ENCODE measurements around the gene GRK6. TPM values are rescaled to one million over a fixed set of nuclear protein-coding genes. Genes with fewer than 3 reads are reported as not detected.

Gene GRK6
- total RNA-seq, 6 donors from 2014 or later, result 26.8 to 85.9 (median 56.6) TPM

DNA sequence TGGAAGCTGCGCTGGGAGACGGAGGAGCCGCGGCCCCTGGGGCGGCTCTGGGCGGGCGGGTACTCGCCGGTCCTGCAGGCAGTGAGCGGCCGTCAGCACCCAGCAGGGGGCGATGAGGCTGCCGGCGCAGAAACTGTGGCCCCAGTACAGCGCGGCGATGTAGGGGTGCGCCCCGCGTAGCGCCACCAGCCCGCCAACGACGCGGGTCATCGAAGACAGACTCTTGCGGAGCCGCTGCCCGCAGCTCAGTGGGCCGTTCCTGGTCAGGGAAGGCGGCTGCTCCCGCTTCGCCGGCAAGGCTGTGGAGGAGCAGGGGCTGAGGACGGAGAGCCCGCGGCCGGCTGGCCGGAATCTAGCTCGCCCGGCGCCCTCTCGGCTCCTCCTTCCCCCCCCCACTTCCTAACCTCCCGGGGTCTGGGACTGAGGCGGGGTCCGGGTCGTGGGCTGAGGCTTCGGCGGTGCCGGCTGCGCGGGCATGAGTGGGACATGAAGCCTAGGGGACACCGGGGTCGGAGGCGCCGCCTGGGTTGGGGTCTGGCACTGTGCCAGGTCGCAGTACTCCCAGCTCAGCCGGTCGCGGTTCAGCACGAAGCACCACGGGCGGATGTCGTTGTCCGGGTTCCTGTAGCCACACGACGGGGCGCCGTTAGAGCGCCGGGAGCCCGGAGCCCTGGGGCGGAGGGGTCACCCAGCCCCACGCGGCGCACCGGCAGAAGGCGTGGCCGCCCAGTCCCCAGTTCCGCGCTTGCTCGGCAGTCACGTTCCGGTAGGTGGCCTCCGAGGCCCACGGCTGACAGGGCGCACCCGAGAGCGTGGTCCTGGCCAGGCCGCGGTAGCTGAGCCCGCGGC is 22.5 kb upstream of the GRK6 start:
- peaks cover 35 to 51% (median 44%) of the 10 kb centered on the region in 4 donors for H3K4me1 ChIP-seq
- peaks cover 2 to 49% (median 30%) of the 10 kb centered on the region in 4 donors for H3K27me3 ChIP-seq
- peak overlapping the region in 2 of 4 donors; percentile 26 to 59 for H3K27ac ChIP-seq
- peak; percentile 53 to 96 (median 92) for TF ChIP-seq CTCF (IDR thresholded peaks at IDR 0.05)
- TF ChIP-seq POLR2AphosphoS5 (IDR thresholded peaks at IDR 0.05), result peak; percentile 7 to 64
- no peak for TF ChIP-seq EP300 (IDR thresholded peaks at IDR 0.05)
- peak in 1 of 4 donors; percentile 16 for TF ChIP-seq POLR2A (IDR thresholded peaks at IDR 0.05)
- no peaks in the 10 kb centered on the region for H3K9me3 ChIP-seq
- ATAC-seq (ENCODE audit: low FRiP score in 2 of 2) (peak; percentile 90 to 93), DNase-seq (peak; percentile 92 to 95)
- H3K36me3 ChIP-seq, result no peaks in the 10 kb centered on the region
- H3K4me3 ChIP-seq, result peak overlapping the region; percentile 47 to 65 (median 54)
- WGBS, 2 donors, result 0 to 1% methylated on average over 15 to 66 of the region's 93 CpGs

DNA sequence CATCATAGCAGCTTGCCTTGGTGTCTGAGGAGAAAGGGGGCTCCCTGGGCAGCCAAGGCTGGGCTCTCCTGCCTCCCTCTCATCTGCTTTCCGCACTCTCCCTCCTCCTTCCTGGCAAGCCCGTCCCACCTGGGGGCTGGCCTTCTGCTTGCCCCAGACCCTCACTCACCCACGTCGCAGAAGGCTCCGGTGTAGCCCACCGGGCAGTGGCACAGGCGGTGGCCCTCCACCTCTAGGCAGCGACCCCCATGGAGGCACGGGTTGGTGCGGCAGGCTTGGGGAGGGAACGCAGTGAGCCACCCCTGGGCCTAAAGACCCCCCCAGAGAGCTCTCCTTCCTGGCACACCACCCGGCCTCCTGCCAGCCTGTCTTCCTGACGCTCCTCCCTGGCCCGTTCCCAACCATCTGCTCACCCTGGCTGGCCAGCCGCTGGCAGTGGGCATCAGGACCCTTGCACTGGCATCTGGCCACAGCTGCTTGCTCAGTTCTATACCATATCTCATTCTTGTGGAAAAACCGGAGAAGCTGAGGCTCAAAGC is 21.8 kb upstream of the GRK6 start:
- Histone ChIP-seq H3K36me3 (no peaks in the 10 kb centered on the region), H3K27ac (peak overlapping the region in 2 of 4 donors; percentile 23 to 59), H3K27me3 (peaks cover 2 to 43% (median 27%) of the 10 kb centered on the region in 4 donors), H3K9me3 (no peaks in the 10 kb centered on the region), H3K4me1 (peaks cover 35 to 50% (median 43%) of the 10 kb centered on the region in 4 donors), H3K4me3 (peak overlapping the region in 3 of 4 donors; percentile 47 to 65 (median 58))
- DNase-seq (no peak), ATAC-seq (ENCODE audit: low FRiP score in 2 of 2) (no peak)
- WGBS, 2 donors, result 44 to 47% methylated on average over 3 to 16 of the region's 16 CpGs
- TF ChIP-seq CTCF (IDR thresholded peaks at IDR 0.05), result no peak
- no peak for TF ChIP-seq POLR2AphosphoS5 (IDR thresholded peaks at IDR 0.05)
- no peak for TF ChIP-seq EP300 (IDR thresholded peaks at IDR 0.05)
- no peak for TF ChIP-seq POLR2A (IDR thresholded peaks at IDR 0.05)

DNA sequence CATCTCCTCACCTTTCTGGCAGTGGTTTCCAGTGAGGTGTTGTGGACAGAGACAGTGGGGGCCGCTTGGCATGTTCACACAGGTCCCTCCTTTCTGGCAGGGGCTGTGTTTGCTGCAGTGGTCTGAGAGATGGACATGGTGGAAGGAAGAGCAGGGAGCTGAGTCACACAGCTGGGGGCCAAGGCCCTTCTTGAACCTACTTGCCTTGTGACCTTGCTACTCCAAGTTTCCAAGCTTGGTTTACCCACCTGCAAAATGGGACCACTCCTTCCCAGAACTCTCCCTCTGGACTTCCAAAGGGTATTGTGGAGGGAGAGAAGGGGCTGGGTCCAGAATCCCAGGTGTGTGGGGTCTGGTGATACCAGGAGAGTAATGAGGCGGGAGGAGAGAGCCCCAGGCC is 21.2 kb upstream of the GRK6 start:
- Histone ChIP-seq H3K4me3 (no peak overlapping the region), H3K4me1 (peaks cover 31 to 44% (median 39%) of the 10 kb centered on the region in 4 donors), H3K27ac (peak overlapping the region in 1 of 4 donors; percentile 62), H3K27me3 (peaks cover 2 to 37% (median 24%) of the 10 kb centered on the region in 4 donors), H3K9me3 (no peaks in the 10 kb centered on the region), H3K36me3 (no peaks in the 10 kb centered on the region)
- ATAC-seq (ENCODE audit: low FRiP score in 2 of 2) (no peak), DNase-seq (no peak)
- no peak for TF ChIP-seq POLR2AphosphoS5 (IDR thresholded peaks at IDR 0.05)
- WGBS, 2 donors, result 56 to 88% methylated on average over 2 of the region's 2 CpGs

DNA sequence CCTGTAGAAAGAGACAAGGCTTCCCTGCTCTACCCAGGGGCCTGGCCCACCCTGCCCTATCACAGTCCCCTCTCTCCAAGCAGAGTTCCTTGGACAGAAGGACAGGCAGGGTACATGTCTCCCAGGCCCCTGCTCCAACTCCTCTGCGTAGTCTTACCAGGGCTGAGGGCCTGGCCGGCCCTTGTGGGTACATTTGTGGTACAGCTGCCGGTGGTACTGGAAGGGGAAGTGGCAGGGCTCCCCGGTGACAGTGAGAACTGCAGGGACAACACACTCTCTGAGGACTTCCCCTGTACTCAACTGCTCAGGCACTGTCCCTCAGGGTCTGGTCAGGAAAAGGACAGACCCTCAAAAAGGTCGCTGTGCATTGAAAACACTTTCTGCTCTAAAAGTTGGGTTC is 20.7 kb upstream of the GRK6 start:
- Histone ChIP-seq H3K36me3 (no peaks in the 10 kb centered on the region), H3K4me3 (no peak overlapping the region), H3K9me3 (no peaks in the 10 kb centered on the region), H3K4me1 (peaks cover 31 to 42% (median 36%) of the 10 kb centered on the region in 4 donors), H3K27ac (peak overlapping the region in 1 of 4 donors; percentile 62), H3K27me3 (peaks cover 2 to 32% (median 20%) of the 10 kb centered on the region in 4 donors)
- DNase-seq, result peak in 1 of 2 donors; percentile 85
- peak in 1 of 2 donors; percentile 30 for ATAC-seq (ENCODE audit: low FRiP score in 2 of 2)
- 68% methylated on average over 3 to 5 of the region's 5 CpGs for WGBS, 2 donors
- TF ChIP-seq EP300 (IDR thresholded peaks at IDR 0.05) (no peak), CTCF (IDR thresholded peaks at IDR 0.05) (peak in 2 of 6 experiments; percentile 13 to 59)

DNA sequence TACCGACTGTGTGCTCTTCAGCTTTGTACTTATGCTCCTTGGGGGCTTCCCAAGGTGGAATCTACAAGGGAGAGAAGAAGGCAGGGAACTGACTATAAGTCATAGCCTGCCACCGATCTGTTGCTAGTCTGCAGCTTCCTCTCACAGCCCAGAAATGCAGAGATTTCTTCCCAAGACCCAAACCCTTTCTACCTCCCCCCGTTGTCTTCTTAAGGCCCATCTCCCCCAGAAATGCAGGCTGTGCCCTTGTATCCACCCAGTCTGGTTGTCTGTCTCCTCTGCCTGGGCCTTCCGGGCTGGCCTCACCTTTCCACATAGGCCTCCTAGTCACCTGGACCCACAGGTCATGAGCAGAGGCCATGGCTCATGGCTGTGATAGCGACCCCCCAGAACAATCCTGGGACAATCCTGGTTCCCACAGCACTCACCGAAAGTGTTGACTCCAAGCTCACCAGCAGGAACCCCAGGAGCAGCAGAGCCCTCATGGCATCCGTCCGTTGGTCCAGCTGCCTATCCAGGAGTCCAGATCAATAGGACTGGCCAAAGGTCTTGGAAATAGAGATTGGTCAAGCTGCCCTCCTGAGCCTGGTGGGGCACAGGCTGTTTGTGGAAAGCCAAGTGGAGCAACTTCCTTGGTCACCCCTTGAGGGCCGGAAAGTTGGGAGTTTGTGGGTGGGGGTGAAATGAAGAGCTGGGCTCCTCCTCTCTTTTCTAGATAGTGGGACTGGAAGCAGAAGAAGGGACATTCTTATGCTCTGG is 17.3 kb upstream of the GRK6 start, which contains the start of gene F12:
Gene F12, minus strand, starts transcription at position 522 of the 759 bp plus-strand sequence. Its CDS starts 37 bp downstream, at position 485.
- WGBS, 2 donors, result 85 to 88% methylated on average over 6 to 9 of the region's 9 CpGs
- ATAC-seq (ENCODE audit: low FRiP score in 2 of 2), result no peak

More for the DNA sequence above, 17.3 kb upstream of the GRK6 start, which contains the start of gene F12:
- no peaks in the 10 kb centered on the region for H3K27me3 ChIP-seq
- TF ChIP-seq POLR2AphosphoS5 (IDR thresholded peaks at IDR 0.05), result no peak
- no peak for TF ChIP-seq EP300 (IDR thresholded peaks at IDR 0.05)
- no peak for TF ChIP-seq POLR2A (IDR thresholded peaks at IDR 0.05)
- TF ChIP-seq CTCF (IDR thresholded peaks at IDR 0.05), result no peak
- H3K4me1 ChIP-seq, result peaks cover 9 to 21% (median 14%) of the 10 kb centered on the region in 4 donors
- no peak for DNase-seq
- no peak within 1 kb of the TSS for H3K4me3 ChIP-seq
- no peaks in the 10 kb centered on the region for H3K9me3 ChIP-seq
- H3K36me3 ChIP-seq, result no peaks in the 10 kb centered on the region
- H3K27ac ChIP-seq, result no peak within 1 kb of the TSS
